Astrocyte (in vitro differentiated cells and primary cell): ENCODE measurements around the gene ZBTB16. TPM values are rescaled to one million over a fixed set of nuclear protein-coding genes. Genes with fewer than 3 reads are reported as not detected.
A peak's percentile ranks its signal among the peaks of the same experiment; 100 is the strongest.

Experiments
- DNase-seq: peaks from one replicate; pipeline ENCODE4 v3.0.0-alpha.2; 2010; ENCODE audit warnings: low read depth
- FAIRE-seq: peaks from 2 replicates; lab custom pipeline; 2011; peaks lifted over from hg19 to GRCh38; lab: Jason Lieb, UNC
- H2AFZ ChIP-seq: 2 replicates; pipeline ENCODE4 v1.6.0; 2012; ENCODE audit warnings: low read depth, low read length, inconsistent platforms
- H3K27ac ChIP-seq: 2 replicates; pipeline ENCODE4 v1.5.1; 2011; ENCODE audit warnings: low read depth, low read length, inconsistent platforms
- H3K27me3 ChIP-seq: 2 replicates; pipeline ENCODE4 v1.6.0; 2011; ENCODE audit warnings: low read length, inconsistent platforms; ENCODE audit not compliant: insufficient read depth
- H3K36me3 ChIP-seq: 2 replicates; pipeline ENCODE4 v1.5.1; 2011; ENCODE audit warnings: low read length, inconsistent platforms; ENCODE audit not compliant: insufficient read depth
- H3K4me1 ChIP-seq: 2 replicates; pipeline ENCODE4 v1.5.1; 2011; ENCODE audit warnings: low read length, inconsistent platforms; ENCODE audit not compliant: insufficient read depth
- H3K4me2 ChIP-seq: 2 replicates; pipeline ENCODE4 v1.6.0; 2012; ENCODE audit warnings: low read length, inconsistent platforms
- H3K4me3 ChIP-seq: 2 replicates; pipeline ENCODE4 v1.5.1; 2011; ENCODE audit warnings: low read depth, mild to moderate bottlenecking, low read length, inconsistent platforms; ENCODE audit not compliant: insufficient read depth
- H3K79me2 ChIP-seq: 2 replicates; pipeline ENCODE4 v1.6.0; 2012; ENCODE audit warnings: mild to moderate bottlenecking, low read length, inconsistent platforms; ENCODE audit not compliant: insufficient read depth
- H3K9ac ChIP-seq: 2 replicates; pipeline ENCODE4 v1.6.0; 2012; ENCODE audit warnings: mild to moderate bottlenecking, low read length, inconsistent platforms
- H3K9me3 ChIP-seq: 2 replicates; pipeline ENCODE4 v1.5.1; 2012; ENCODE audit warnings: low read depth, mild to moderate bottlenecking, low read length, inconsistent platforms; ENCODE audit not compliant: insufficient read depth
- H4K20me1 ChIP-seq: 2 replicates; pipeline ENCODE4 v1.6.0; 2012; ENCODE audit warnings: low read length, inconsistent platforms; ENCODE audit not compliant: insufficient read depth
- H3K27ac Mint-ChIP-seq: one replicate; pipeline ENCODE4 v1.8.0; 2021; ENCODE audit warnings: mild to moderate bottlenecking, mixed read lengths; ENCODE audit not compliant: unreplicated experiment
- H3K27me3 Mint-ChIP-seq: one replicate; pipeline ENCODE4 v1.8.0; 2021; ENCODE audit warnings: low read depth, mixed read lengths; ENCODE audit not compliant: unreplicated experiment
- H3K36me3 Mint-ChIP-seq: one replicate; pipeline ENCODE4 v1.8.0; 2021; ENCODE audit warnings: low read depth, mixed read lengths; ENCODE audit not compliant: unreplicated experiment
- H3K4me1 Mint-ChIP-seq: one replicate; pipeline ENCODE4 v1.8.0; 2021; ENCODE audit warnings: low read depth, mixed read lengths; ENCODE audit not compliant: unreplicated experiment
- H3K4me3 Mint-ChIP-seq: one replicate; pipeline ENCODE4 v1.8.0; 2021; ENCODE audit warnings: mild to moderate bottlenecking, moderate library complexity, mixed read lengths; ENCODE audit not compliant: unreplicated experiment
- H3K9me3 Mint-ChIP-seq: one replicate; pipeline ENCODE4 v1.8.0; 2021; ENCODE audit warnings: mild to moderate bottlenecking, mixed read lengths; ENCODE audit not compliant: unreplicated experiment
- CTCF ChIP-seq: IDR thresholded peaks from 2 replicates; pipeline ENCODE4 v1.5.1; 2011; ENCODE audit warnings: low read depth, mild to moderate bottlenecking, inconsistent platforms, low read length, moderate library complexity; ENCODE audit not compliant: insufficient read depth
- EZH2 ChIP-seq: IDR thresholded peaks from 2 replicates; pipeline ENCODE4 v1.6.1; 2012; ENCODE audit warnings: mild to moderate bottlenecking, low read length, inconsistent platforms; ENCODE audit not compliant: insufficient read depth
- total RNA-seq: library from RNA; stranded (reverse); gene quantifications from 2 replicates; pipeline ENCODE4 v1.2.1, GENCODE V29; 2021

Gene ZBTB16
- total RNA-seq, 1 donor from 2014 or later, result 0.50 TPM

- no peak overlapping the region for H3K4me3 ChIP-seq
- TF ChIP-seq CTCF, result no peak
- TF ChIP-seq EZH2, result no peak
- peaks cover 17% of the 10 kb centered on the region for H3K4me1 ChIP-seq
- no peak overlapping the region for H2AFZ ChIP-seq
- H4K20me1 ChIP-seq, result no peaks in the 10 kb centered on the region
- no peak for DNase-seq
- peak overlapping the region; percentile 3 for H3K4me2 ChIP-seq
- H3K36me3 Mint-ChIP-seq, result no peaks in the 10 kb centered on the region
- H3K27ac ChIP-seq, result no peak overlapping the region
- H3K79me2 ChIP-seq, result no peaks in the 10 kb centered on the region
- H3K9me3 Mint-ChIP-seq, result no peaks in the 10 kb centered on the region
- peaks cover 11% of the 10 kb centered on the region for H3K27me3 ChIP-seq
- H3K4me1 Mint-ChIP-seq, result peaks cover 24% of the 10 kb centered on the region
- no peaks in the 10 kb centered on the region for H3K9me3 ChIP-seq
- no peaks in the 10 kb centered on the region for H3K36me3 ChIP-seq
- H3K4me3 Mint-ChIP-seq, result no peak overlapping the region
- H3K9ac ChIP-seq, result peak overlapping the region; percentile 5
- FAIRE-seq, result peak; percentile 29
- peak overlapping the region; percentile 71 for H3K27ac Mint-ChIP-seq
- peaks cover 9% of the 10 kb centered on the region for H3K27me3 Mint-ChIP-seq
Observed at GRCh38 chr11:114279792-114280546, 220.5 kb downstream of the ZBTB16 start.

- peak overlapping the region; percentile 64 for H2AFZ ChIP-seq
- DNase-seq, result peak; percentile 86
- no peak for FAIRE-seq
- H3K4me1 Mint-ChIP-seq, result peaks cover 31% of the 10 kb centered on the region
- H3K27ac ChIP-seq, result no peak overlapping the region
- peak overlapping the region; percentile 59 for H3K9ac ChIP-seq
- no peaks in the 10 kb centered on the region for H3K79me2 ChIP-seq
- H3K27me3 ChIP-seq, result peaks cover 6% of the 10 kb centered on the region
- no peaks in the 10 kb centered on the region for H3K36me3 Mint-ChIP-seq
- H3K4me1 ChIP-seq, result peaks cover 24% of the 10 kb centered on the region
- H3K27me3 Mint-ChIP-seq, result peaks cover 4% of the 10 kb centered on the region
- no peaks in the 10 kb centered on the region for H3K9me3 ChIP-seq
- H3K36me3 ChIP-seq, result no peaks in the 10 kb centered on the region
- no peak overlapping the region for H3K4me2 ChIP-seq
- TF ChIP-seq EZH2 (no peak), CTCF (peak; percentile 59)
- H4K20me1 ChIP-seq, result no peaks in the 10 kb centered on the region
- no peaks in the 10 kb centered on the region for H3K9me3 Mint-ChIP-seq
- no peak overlapping the region for H3K4me3 Mint-ChIP-seq
- H3K4me3 ChIP-seq, result no peak overlapping the region
- peak overlapping the region; percentile 71 for H3K27ac Mint-ChIP-seq
Observed at GRCh38 chr11:114280696-114281095, 221.2 kb downstream of the ZBTB16 start.

- Histone ChIP-seq H3K4me1 (peaks cover 30% of the 10 kb centered on the region), H3K9me3 (no peaks in the 10 kb centered on the region), H3K27ac (no peak overlapping the region), H2AFZ (no peak overlapping the region), H3K4me3 (no peak overlapping the region), H3K79me2 (no peaks in the 10 kb centered on the region), H4K20me1 (no peaks in the 10 kb centered on the region), H3K9ac (no peak overlapping the region), H3K4me2 (no peak overlapping the region), H3K27me3 (peaks cover 6% of the 10 kb centered on the region), H3K36me3 (no peaks in the 10 kb centered on the region)
- DNase-seq, result no peak
- TF ChIP-seq CTCF, result no peak
- no peak for TF ChIP-seq EZH2
- Mint-ChIP-seq H3K36me3 (no peaks in the 10 kb centered on the region), H3K4me1 (peaks cover 39% of the 10 kb centered on the region), H3K27ac (peak overlapping the region; percentile 30), H3K4me3 (no peak overlapping the region), H3K9me3 (no peaks in the 10 kb centered on the region), H3K27me3 (no peaks in the 10 kb centered on the region)
- FAIRE-seq, result no peak
Observed at GRCh38 chr11:114281388-114281956, 222.0 kb downstream of the ZBTB16 start.
